Muscle layer of colon (tissue), 2 donors: ENCODE results near the gene CPED1.
"Not testable (repeated sequence)": the region's sequence is repeated elsewhere in the genome, so short reads cannot be mapped to it uniquely, and the experiment has no call there.

Experiments used
- H3K27ac ChIP-seq: one replicate; pipeline ENCODE4 v1.7.0; 2013; ENCODE audit warnings: low read depth, mild to moderate bottlenecking, low read length, moderate library complexity
- H3K27me3 ChIP-seq, 2 donors: one replicate each; pipeline ENCODE4 v1.7.0; 2013; ENCODE audit warnings: low read length in 2 of 2, mild to moderate bottlenecking in 2 of 2; ENCODE audit not compliant: insufficient read depth in 2 of 2, control insufficient read depth in 1 of 2
- H3K36me3 ChIP-seq: one replicate; pipeline ENCODE4 v1.7.0; 2013; ENCODE audit warnings: mild to moderate bottlenecking, low read length; ENCODE audit not compliant: insufficient read depth
- H3K4me1 ChIP-seq: one replicate; pipeline ENCODE4 v1.7.0; 2013; ENCODE audit warnings: mild to moderate bottlenecking, low read length; ENCODE audit not compliant: insufficient read depth
- H3K4me3 ChIP-seq, 2 donors: one replicate each; pipeline ENCODE4 v1.7.0; 2013; ENCODE audit warnings: low read length in 2 of 2, low read depth in 1 of 2, mild to moderate bottlenecking in 1 of 2, moderate library complexity in 1 of 2
- H3K9ac ChIP-seq: one replicate; pipeline ENCODE4 v1.7.0; 2013; ENCODE audit warnings: low read length
- H3K9me3 ChIP-seq: one replicate; pipeline ENCODE4 v1.7.0; 2013; ENCODE audit warnings: mild to moderate bottlenecking, low read length
- donor health status: abdominal sarcoma.
- donor health status: Adenocarcinoma of cecum.

The CPED1 gene

DNA sequence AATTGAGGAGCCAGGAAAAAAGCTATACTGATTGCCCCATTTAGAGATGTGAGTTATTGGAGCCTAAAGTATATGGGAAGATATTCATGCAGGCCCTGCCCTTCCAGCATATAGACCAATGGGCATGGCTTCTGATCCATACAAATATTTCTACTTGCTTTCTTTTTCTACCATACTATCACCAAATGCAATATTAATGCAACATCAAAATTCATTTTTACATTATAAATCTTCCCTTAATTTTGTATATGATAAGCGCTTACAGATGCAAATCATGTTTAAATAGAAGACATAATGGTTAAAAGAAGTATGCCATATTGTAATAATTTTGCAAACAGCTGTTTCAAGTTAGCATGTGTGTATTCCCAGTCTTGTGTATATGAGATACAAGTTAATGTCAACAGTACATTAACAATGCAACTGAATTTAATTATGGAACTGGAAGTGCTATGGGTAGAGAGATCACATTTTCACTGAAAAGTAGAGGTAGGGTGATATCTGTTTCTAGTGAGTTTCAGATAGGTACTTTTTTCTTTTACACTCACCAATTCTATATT, 315.7 kb downstream of the CPED1 start:
- Histone ChIP-seq H3K4me1 (no peaks in the 10 kb centered on the region), H3K4me3 (no peak overlapping the region), H3K27ac (no peak overlapping the region)

DNA sequence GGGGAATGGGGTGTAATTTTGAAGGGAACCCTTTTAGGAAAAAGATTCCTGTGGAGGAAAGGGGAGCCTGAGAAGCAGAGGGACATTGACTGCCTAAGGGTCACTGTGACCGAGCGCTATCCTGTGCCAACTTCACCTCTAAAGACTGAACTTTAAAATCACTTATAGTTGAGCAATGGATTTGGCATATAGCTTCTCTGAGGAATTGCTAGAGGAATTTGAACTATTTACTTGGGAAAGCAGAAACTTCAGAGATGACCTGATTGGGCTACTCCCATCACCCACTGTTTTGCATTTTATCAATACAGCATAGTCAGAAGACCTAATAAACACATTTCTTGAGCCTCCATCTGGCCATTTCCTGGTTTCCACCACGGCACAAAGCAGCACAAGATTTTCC, 316.6 kb downstream of the CPED1 start:
- Histone ChIP-seq H3K36me3 (no peaks in the 10 kb centered on the region), H3K4me3 (no peak overlapping the region), H3K27me3 (no peaks in the 10 kb centered on the region), H3K4me1 (no peaks in the 10 kb centered on the region), H3K27ac (no peak overlapping the region), H3K9me3 (no peaks in the 10 kb centered on the region), H3K9ac (no peak overlapping the region)

More for the DNA sequence above, 315.7 kb downstream of the CPED1 start:
- no peaks in the 10 kb centered on the region for H3K9me3 ChIP-seq
- no peak overlapping the region for H3K9ac ChIP-seq
- H3K27me3 ChIP-seq = no peaks in the 10 kb centered on the region
- H3K36me3 ChIP-seq = no peaks in the 10 kb centered on the region

DNA sequence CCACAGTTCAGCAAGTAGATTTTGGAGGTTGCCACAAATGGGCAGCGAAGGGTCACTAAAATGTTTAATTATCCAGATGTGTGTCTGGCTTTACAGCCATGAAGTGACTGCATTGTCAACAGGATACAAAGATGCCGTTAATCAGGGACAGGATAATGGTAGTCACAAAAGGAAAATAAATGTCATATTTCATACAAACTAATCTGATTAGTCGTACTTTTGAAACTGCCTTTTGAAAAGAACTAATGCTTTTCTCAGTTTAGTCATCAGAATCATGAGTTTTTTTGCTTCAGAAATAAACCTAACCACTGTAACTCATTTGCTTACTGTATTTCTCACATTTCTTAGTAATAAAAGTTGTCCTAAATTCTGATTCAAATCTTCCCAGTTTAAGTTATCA, 318.1 kb downstream of the CPED1 start:
- Histone ChIP-seq H3K27me3 (no peaks in the 10 kb centered on the region), H3K9ac (no peak overlapping the region), H3K4me1 (no peaks in the 10 kb centered on the region), H3K27ac (no peak overlapping the region), H3K36me3 (no peaks in the 10 kb centered on the region), H3K4me3 (no peak overlapping the region), H3K9me3 (no peaks in the 10 kb centered on the region)

DNA sequence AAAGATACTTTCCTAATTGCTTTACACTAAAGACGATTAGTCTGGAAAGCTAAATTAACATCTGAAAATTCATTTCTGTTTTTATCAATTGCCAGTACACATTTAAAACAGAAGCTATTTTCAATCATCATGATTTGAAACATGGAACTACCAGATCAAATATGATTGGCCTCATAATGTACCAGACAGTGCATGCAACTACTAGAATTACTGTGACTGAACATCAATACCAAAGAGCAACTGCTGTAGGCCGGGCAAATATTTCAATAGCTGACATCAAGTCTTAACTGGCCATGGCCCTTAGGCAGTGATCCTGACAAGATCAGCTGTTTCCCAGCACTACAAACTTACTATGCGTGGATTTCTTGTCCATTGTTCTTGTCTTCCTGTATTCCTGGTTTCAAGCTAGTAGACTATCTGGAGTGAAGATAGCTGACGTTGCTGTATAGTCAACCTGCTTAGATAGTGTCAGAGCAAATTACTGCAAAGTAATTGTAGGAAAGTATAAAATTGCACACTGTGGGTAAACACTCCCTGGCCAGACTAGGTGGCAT, 318.6 kb downstream of the CPED1 start:
- Histone ChIP-seq H3K9me3 (no peaks in the 10 kb centered on the region), H3K4me1 (no peaks in the 10 kb centered on the region), H3K4me3 (no peak overlapping the region), H3K36me3 (no peaks in the 10 kb centered on the region), H3K27me3 (no peaks in the 10 kb centered on the region), H3K9ac (no peak overlapping the region), H3K27ac (no peak overlapping the region)

DNA sequence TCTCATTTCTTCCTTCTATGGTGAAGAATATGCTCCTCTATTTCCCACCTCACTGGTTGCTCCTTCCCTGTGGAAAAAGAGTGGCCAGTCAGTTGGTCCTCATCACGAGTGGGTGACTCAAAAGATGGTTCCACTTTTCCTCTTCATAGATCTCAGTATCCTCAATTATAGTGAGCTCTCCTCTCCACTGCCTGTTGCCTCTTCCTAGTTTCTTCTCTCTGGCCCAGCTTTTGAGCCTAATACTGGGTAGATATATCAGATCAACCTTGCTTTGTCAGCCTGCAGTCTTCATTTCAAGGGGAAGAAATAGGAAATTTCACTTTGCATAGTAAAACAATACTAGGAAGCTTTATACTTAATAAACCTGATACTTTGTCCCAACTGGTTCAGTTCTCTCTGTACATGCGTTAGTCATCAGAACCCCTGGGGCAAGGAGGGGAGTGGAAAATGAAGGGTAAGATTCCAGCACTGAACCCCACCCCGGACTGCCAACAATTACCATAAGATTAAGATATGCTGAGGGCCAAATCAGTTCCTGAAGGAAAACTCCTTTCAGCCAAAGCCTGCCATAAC, 324.8 kb downstream of the CPED1 start:
- Histone ChIP-seq H3K4me1 (no peaks in the 10 kb centered on the region), H3K36me3 (no peaks in the 10 kb centered on the region), H3K4me3 (no peak overlapping the region), H3K9me3 (no peaks in the 10 kb centered on the region), H3K9ac (no peak overlapping the region), H3K27ac (no peak overlapping the region), H3K27me3 (no peaks in the 10 kb centered on the region)

DNA sequence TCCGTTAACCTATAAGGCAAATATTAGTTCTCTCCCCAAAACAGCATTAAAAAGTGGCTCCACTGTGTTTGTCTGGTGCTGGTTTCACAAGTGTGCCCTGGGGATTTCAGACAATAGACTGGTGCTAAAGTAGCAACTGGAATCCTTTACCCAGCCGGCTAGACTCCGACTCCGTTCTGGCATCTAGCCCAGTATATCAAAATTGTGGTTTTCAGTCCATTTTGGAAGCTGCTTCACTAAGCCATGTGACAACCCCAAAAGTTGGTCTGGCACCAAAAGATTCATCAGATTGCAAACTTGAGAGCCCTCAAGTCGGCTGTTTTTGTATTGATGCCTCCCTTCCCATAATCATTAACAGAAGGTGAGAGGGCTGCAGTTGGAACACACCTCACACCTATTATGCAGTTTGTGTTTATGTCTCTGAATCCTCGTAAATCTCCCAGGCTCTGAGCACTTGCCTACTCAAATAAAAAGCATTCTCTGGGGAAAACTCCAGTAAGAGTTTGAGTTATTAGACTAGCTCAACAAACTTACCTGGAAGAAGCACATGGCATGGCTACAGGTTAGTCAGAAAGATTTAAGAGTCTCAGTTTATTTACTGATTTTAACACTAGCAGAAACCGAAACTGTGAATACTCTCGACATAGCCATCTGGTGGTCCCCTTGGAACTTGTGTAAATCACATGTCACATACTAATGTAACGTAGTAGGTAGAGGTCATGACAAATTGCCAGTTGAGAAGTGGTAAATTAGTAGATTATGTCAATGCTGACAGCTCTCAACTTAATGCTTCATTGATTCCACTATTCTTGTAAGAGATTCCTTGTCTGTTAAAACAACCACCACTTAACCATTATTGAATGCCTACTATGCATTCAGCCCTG, 325.5 kb downstream of the CPED1 start:
- no peaks in the 10 kb centered on the region for H3K9me3 ChIP-seq
- no peak overlapping the region for H3K9ac ChIP-seq
- no peaks in the 10 kb centered on the region for H3K4me1 ChIP-seq
- H3K36me3 ChIP-seq = no peaks in the 10 kb centered on the region
- no peak overlapping the region for H3K4me3 ChIP-seq
- H3K27me3 ChIP-seq = no peaks in the 10 kb centered on the region
- H3K27ac ChIP-seq = no peak overlapping the region

DNA sequence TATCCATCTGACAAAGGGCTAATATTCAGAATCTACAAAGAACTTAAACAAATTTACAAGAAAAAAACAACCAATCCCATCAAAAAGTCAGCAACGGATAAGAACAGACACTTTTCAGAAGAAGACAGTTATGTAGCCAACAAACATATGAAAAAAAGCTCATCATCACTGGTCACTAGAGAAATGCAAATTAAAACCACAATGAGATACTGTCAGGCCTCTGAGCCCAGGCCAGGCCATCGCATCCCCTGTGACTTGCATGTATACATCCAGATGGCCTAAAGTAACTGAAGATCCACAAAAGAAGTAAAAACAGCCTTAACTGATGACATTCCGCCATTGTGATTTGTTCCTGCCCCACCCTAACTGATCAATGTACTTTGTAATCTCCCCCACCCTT, 326.7 kb downstream of the CPED1 start:
- not testable (repeated sequence) for H3K9me3 ChIP-seq, H3K27ac ChIP-seq, H3K27me3 ChIP-seq, H3K4me3 ChIP-seq, H3K4me1 ChIP-seq, H3K9ac ChIP-seq, H3K36me3 ChIP-seq

DNA sequence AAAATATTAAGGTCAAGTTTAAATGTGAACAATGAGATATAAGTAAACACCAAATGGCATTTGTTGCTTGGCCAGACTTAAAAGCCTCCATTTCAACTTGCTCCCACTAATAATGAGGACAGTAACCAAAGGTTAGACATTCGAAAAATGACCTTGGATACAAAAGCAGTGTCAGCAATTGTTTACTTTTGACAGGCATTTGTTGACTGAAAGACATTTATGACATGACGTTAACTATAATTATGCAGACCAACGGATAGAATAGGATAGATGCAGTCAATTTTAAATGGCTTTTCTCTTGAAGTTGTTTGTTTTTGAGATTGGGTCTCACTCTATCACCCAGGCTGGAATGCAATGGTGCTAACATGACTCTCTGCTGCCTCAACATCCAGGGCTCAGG, 333.9 kb downstream of the CPED1 start:
- no peaks in the 10 kb centered on the region for H3K4me1 ChIP-seq
- H3K36me3 ChIP-seq = no peaks in the 10 kb centered on the region
- no peak overlapping the region for H3K27ac ChIP-seq

DNA sequence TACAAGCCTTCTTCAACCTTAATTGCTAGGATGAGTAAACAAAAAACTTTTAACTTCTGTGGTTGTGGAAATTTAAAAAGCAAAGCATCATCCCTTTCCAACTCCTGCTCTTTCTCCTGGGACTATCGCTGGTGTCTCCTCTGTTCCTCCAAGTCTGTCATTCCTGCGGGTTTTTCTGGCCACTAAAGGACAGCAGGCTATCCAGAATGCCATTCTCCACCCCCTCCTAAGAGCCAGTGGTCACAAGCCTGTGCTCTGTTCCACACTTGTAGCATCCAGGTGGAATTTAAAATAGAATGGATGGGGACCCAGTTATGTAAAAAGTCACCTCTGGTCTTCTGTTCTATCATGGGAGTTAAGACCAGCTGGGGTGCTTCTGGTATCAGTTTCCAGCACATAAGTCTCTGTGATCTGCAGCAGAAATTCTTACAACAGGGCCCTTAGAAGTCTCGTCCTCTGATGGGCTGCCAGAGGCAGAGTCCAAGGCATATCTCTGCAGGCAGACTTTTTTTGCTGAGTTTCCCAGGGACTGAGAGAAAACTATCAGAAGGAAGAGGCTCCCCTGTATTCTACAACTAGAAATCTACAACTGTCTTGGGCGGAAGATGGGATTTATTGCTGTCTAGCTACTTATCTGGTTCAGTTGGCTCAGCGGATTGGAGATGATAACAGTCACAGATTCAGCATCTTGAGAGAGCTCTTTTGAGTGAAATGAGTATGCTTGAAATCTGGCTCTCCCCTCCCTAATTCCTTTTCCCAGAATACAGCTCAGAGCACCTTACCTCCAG, 335.2 kb downstream of the CPED1 start:
- H3K27me3 ChIP-seq = peaks cover 5 to 9% of the 10 kb centered on the region in 2 donors
- no peak overlapping the region for H3K4me3 ChIP-seq
- H3K9me3 ChIP-seq = no peaks in the 10 kb centered on the region
- no peak overlapping the region for H3K27ac ChIP-seq
- no peaks in the 10 kb centered on the region for H3K36me3 ChIP-seq
- H3K9ac ChIP-seq = no peak overlapping the region
- no peaks in the 10 kb centered on the region for H3K4me1 ChIP-seq

More for the DNA sequence above, 333.9 kb downstream of the CPED1 start:
- Histone ChIP-seq H3K4me3 (no peak overlapping the region), H3K9me3 (no peaks in the 10 kb centered on the region), H3K9ac (no peak overlapping the region), H3K27me3 (no peaks in the 10 kb centered on the region)

DNA sequence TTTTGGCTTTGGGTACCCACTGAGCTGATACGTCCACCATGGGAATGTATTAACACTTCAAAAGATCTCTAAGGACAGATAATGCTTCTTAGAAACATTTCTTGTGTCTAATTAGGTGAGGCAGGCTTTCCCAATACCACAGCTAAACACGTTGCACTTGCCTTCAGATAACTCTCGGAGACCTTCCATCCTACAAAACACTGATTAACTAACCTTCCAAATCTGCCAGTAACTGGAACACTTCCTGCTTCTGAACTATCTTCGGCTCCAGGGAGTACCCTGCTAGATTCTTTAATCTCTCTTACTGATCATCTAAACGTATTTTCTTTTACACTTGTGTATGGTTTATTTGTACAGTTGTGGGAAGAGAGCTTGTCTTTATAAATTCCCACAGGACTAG, 339.2 kb downstream of the CPED1 start:
- H3K9ac ChIP-seq = no peak overlapping the region
- peaks cover 12% of the 10 kb centered on the region for H3K4me1 ChIP-seq
- H3K27me3 ChIP-seq = peaks cover 41 to 44% of the 10 kb centered on the region in 2 donors
- no peaks in the 10 kb centered on the region for H3K9me3 ChIP-seq
- no peaks in the 10 kb centered on the region for H3K36me3 ChIP-seq
- H3K4me3 ChIP-seq = no peak overlapping the region
- no peak overlapping the region for H3K27ac ChIP-seq
